ENCODE measurements around the gene DACT3.
A peak's percentile ranks its signal among the peaks of the same experiment; 100 is the strongest.
"Not testable (repeated sequence)": the region's sequence is repeated elsewhere in the genome, so short reads cannot be mapped to it uniquely, and the experiment has no call there.

DACT3 gene

DNA sequence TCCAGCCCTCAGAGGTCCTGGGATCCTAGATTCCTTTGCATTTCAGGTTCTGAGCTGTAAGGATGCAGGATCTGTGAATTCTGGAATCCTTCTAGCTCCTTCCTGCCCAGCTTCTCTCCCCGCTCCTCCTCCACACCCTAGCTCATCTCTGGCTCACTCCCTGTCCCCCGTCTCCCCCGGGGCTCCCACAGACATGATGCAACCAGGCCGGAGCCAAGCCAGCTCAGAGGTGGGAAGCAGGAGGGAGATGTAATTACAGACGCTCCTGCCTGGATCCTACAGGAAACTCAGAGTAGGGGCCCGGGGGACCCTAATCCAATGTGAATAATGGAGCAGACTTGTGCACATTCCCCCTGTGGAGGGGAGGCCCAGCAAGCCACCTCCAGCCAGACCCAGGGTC, 29.5 kb downstream of the DACT3 start:
- no peak for DNase-seq

DNA sequence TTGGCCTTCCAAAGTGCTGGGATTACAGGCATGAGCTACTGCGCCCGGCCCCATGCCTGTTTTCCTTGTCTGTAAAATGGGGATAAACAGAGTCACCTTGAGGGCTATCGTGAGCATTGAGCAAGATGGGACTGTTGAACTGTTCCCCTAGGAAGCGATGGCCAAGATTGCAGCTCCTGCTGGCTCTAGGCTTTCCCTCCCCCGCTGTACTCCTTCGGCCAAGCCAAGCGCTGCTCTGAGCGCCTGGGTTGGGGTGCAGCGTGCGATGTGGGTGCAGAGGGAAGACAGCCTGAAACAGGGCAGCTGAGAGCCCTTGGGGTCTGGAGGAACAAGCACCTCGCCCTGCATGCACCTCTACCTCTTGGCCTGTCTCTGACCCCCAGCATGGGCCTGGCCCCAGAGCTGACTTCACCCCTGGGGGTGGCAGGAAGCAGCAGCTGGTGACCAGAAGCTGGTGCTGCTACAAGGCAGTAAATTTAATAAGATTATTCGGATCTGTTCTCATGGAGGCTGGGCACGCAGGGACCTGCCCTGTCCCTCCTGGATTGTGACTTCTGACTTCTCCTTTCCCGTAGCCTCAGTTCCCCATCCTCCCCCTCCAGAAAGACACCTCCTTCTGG, 30.3 kb downstream of the DACT3 start:
- DNase-seq, result no peak

DNA sequence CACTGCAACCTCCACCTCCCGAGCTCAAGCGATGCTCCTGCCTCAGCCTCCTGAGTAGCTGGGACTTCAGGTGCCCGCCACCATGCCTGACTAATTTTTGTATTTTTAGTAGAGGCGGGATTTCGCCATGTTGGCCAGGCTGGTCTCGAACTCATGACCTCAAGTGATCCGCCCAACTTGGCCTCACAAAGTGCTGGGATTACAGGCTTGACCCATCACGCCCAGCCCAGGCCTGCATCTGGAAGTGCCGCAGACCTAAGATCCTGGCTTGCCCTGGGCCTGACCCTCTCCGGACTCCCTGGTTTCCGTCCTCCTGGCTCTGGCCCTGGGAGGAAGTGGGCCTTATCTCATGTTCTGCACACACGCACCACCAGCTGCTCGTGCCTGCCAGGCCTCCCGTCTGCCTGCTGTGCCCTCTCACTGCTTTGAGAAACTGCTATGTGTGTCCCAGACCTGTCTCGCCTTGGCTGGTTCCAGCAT, 31.4 kb downstream of the DACT3 start:
- no peak for DNase-seq

DNA sequence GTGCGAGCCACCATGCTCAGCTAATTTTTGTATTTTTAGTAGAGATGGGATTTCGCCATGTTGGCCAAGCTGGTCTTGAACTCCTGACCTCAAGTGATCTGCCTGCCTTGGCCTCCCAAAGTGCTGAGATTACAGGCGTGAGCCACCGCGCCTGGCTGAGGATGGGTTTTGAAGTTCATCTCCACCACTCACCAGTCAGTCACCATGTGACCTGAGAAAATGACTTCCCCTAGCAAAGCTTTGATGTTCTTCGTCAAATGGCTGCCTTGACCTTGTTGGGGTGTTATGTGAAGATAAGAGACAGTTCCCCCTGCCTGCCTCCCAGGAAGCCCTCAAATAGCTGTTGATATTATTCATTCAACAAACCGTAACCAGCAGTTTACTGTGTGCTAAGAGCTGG, 32.0 kb downstream of the DACT3 start:
- DNase-seq, result not testable (repeated sequence)

DNA sequence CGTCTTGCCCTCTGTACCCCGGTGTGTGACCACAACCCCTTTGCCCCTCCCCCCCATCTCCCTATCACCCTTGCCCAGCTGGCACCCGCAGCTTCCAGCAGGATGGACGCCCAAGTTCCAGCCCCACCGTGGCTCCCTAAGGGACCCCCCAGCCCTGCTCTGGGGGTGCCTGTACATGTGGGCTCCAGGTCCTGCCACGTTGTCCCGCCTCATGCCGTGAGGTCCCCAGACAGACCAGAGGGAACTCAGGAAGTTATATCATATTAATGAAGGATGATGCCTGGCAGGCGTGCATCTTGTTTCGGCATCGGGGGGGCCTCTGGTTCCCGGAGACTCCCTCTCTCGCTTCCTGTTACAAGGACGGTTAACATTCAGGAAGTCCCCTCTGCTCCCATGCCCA, 34.5 kb downstream of the DACT3 start:
- DNase-seq, result no peak

DNA sequence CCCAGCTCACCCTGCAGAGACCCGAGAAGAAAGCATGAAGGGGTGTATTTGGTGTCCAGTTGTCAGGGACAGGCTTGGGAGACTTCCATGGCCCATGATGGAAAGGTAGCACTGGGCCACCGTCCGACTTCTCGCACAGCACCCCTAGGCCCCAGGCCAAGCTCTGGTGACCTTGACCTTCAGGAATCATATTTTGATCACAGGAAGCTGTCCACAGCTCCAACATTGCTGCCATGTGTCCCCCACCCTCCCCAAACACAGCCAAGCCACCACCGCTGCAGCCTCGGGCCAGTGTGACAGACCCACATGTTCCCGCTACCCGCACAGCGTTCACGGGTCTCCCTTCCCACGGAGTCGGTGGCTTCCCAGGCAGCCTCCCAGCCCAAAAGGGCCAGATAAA, 35.3 kb downstream of the DACT3 start:
- DNase-seq, result no peak

DNA sequence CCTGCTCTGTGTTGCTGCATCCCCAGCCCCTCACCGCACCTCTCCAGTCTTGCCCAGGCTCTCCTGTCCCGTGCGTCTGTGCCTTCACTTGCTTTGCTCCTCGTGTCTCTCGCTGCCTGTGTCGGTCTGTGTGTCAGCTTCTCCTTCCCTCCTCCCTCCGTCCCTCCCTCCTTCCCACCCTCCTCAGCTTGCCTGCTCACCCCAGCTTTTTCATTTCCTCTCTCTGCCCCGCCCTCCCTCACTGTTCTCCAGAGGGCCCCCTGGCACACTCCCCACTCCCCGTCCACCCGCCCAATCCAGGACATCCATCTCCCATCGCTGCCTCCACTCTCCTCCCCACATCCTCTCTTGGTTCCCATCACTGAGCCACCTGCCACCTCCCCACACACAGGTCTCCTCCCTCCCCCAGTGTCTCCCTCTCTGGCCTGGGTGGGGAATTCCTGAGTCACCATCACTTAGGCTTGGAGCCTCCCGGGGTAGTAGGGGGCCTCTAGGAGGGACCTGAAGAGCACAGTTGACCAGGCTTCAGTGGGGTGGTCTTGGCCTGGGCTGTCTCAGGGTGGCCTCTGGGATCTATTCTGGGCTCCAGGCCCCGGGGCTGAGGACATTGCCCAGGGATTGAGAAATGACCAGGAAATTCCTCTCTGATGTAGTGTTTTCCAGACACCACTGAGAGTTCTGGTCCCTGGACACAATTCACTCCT, 35.9 kb downstream of the DACT3 start, which contains the start of gene PTGIR:
TSS of gene PTGIR (minus strand) at position 132 of the 704 bp plus-strand sequence. CDS start 864 bp downstream, outside the sequence.
- DNase-seq, result peak; percentile 83

DNA sequence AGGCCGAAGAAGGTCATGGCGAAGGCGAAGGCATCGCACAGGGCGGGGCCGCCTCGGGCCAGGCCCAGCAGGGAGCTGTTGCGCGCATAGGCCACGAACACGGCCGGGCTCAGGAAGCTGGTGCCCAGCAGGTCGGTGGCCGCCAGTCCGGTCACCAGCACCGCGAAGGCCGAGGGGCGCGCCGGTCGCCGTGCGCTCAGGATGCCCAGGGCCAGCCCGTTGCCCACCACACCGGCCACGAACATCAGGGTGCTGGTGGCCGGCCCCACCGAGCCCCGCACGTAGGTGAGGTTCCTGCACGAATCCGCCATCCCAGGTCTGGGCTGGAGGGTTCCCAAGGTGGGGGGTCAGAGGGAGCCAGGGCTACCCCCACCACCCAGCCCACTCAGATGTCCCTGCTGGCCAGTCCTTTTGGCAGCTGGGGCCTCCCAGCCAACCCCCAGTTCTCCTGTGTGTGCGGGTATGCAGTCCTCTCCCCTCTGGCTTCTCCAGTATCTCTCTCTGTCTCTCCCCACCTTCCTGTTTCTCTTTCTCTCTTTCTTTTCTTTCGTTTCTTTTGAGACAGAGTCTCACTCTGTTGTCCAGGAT, 37.0 kb downstream of the DACT3 start:
- DNase-seq, result no peak

DNA sequence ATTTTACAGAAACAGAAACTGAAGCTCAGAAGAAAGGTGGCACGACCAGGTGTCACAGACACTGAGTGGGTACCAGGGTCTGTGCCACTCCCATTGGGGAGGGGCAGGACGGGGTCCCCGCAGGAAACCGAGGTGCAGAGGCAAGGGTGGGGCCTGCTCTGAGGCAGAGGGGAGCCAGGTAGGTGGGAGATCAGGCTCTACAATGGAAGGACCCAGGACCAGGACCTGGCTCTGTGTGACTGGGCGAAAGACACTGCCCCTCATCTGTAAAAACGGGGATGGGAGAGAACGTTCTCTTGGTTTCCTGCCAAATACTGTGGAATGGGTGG, 38.9 kb downstream of the DACT3 start:
- DNase-seq, result no peak

DNA sequence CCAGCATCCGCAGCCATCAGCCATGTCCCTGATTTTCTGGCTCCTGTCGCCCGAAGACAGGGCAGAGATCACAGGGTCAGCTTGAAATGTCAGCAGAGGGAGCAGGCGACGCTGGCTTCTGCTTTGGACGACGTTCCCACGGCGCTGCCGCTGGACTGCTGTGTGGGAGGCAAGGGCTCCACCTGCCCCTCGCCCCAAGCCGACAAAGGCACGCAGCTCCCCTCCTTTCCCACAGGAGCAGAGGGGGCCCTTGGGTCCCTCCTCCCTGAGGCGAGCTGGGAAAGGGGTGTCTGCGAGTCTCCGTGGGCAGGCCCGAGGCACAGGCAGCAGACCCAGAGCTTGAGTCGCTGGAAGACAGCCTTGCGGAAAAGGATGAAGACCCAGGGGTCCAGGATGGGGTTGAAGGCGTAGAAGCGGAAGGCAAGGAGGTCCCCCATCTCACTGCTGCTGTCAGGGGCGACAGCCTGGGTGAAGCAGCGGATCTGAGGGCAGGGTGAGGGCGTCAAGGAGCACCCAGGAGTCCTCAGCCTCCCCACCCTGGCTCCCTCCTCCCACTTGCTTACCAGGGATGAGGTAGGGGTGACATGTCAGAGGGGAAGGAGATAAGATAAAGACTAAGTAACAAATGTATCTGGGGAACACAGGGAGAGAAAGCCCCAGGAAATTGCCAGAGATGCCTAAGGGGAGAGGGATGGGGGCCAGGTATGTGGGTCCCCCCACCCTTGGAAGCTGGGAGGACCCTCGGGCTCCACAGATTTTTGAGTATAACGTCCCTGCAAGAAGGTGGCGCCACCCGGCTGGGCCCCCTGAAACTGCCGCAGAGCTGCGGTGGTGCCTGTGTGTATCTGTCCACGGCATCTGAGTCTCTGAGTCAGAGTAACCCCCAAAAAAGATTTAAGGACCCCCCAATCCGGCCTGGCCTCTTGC, 39.5 kb downstream of the DACT3 start:
- no peak for DNase-seq

DNA sequence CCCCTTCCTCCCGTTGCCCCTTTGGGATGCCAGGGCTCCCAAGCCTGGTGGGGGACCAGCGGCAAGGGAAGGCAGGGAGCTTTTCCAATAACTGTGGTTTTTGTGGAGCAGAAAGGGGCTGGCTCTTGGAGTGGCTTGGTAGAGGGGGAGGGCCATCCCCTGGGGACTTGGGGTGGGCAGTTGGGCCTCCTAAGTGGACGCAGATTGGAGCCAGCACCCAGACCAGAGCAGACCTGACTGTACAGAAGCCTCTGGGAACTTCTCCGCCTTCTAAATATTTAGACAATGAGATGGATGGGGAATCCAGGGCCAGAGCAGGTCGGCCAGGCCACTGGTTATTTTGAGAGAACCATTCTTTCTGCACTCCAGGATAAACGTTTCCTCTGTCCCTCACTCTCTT, 40.3 kb downstream of the DACT3 start:
- DNase-seq, result no peak

DNA sequence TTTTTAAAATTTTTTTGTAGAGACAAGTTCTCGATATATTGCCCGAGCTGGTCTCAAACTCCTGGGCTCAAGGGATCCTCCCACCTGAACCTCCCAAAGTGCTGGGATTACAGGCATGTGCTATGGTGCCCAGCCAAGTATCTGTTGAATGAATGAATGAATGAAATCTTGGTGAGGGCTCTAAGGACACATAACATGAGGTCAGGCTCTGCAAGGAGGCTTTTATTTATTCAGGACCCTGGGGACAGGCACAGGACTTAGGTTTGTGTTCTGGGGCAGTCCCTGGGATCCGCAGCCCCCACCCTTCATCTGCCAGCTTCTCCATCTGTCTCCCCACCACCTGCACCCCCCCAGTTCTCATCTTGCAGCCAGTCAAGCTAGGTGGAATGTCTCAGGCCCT, 40.7 kb downstream of the DACT3 start:
- DNase-seq, result no peak

DNA sequence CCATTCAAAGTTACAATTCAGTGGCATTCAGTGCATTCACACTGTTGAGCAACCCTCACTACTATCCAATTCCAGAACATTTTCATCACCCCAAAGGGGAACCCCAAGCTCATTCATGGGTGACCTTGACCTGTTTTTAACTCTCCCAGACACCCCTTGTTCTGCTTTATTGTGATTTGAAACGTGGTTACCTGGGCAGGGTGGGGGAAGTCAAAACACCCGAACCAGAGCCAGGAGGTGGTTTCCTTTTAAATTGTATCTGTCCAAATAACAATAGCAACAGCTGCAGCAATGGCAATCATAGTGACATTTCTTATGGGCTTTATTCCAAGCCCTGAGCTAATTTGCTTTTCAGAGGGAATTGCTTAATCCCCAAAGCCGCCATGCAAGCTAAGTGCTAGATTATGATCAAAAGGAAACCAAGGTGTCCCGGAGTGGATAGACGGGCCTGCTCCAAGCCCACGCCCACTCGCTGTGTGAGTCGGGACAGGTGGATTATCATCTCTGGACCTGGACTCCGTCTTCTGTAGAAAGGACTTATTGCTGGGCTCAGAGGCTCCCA, 42.2 kb downstream of the DACT3 start:
- DNase-seq, result no peak

DNA sequence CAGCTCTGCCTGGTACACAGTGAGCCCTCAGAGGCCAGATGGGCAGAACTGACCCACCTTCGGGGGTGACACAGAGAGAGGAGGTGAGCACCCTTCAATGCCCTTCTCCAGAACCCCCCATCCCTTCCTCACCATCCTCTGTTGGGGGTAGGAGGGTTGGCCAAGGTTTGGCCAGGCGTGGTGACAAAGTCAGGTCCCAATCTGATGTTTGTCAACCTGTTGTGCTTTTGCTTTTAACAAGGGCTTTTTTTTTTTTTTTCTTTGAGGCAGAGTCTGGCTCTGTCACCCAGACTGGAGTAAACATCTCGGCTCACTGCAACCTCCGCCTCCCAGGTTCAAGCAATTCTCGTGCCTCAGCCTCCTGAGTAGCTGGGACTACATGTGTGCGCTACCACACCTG, 43.4 kb downstream of the DACT3 start:
- DNase-seq, result no peak

DNA sequence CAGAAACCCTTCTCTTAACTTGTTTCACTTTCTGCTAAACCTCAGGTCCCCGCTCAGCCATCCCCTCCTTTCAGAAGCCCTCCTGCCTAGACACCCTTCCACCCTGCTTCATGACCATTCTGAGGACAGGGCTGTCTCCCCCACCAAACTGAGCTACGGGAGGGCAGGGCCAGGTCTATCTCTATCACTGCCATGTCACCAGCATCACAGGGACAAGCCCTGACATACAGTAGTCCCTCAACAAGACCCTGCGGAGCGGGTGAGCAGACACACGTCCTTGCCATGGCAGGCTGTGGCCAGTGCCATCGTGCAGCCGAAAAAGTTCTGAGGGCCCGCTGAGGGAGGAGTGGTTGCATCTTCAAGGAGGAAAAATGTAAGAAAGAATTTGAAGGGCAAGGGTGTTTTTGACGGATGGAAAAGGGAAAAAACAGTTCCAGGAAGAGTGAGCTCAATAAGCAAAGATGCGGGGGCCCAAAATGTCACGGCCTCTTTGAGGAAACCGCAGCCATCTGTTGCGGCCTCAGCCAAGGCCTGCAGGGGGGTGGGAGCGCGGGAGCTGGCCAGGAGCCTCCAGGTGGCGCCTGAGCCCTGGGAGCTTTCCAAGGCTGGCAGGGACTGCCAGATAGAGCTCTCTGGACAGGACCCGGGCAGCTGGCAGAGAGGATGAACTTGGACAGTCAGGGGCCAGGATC, 44.2 kb downstream of the DACT3 start:
- DNase-seq, result peak; percentile 66

DNA sequence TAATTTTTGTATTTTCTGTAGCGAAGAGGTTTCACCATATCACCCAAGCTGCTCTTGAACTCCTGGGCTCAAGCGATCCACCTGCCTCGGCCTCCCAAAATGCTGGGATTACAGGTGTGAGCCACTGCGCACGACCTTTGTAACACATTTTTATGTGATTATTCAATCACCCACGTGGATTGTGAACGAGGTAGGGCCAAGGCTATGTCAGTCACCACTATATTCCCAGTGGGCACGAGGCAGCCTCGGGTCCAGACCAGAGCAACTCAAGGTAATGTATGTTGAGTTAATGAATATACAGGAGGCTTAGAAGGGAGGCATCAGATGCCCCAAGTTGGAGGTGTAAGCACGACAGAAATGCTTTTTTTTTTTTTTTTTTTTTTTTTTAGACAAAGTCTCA, 45.0 kb downstream of the DACT3 start:
- DNase-seq, result no peak

DNA sequence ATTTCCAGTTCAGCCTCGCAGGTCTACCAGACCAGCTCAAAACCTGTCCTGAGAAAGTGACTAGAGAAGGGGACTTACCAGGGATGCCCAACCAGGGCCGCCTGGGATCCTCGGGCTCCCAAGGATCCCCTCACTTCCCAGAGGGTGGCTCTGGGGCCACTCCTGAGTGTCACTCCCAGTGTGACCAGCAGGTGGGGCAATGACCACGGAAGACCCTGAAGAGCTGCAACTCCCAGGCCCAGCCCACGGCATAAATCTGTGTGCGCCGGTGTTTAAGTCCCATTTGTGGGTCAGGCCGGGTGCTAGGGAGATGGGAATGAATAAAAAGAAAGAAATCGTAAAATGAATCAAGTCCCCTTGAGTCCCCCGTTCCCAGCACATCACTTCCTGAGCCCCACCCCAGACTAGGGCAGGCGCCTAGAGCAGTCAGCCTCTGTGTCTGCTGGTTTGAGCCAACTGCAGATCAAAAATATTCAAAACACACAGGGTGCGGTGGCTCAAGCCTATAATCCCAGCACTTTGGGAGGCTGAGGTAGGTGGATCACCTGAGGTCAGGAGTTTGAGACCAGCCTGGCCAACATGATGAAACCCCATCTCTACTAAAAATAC, 46.8 kb downstream of the DACT3 start:
- DNase-seq, result peak; percentile 87

DNA sequence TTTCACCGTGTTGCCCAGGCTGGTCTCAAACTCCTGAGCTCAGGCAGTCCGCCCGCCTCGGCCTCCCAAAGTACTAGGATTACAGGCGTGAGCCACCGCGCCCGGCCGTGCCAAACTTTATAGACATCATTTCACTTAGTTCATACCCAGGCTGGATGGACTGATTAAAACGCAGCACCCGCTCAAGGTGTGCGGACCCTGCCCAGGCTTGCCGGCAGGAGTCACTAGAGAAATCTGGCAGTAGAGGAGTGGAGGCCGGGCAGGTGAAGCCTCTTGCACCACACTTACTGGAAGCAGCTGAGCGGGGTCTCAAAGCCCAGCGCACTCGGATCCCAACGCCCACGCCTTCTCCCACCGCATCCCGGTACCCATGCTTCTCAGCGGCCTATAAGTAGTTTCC, 47.5 kb downstream of the DACT3 start:
- DNase-seq, result no peak

DNA sequence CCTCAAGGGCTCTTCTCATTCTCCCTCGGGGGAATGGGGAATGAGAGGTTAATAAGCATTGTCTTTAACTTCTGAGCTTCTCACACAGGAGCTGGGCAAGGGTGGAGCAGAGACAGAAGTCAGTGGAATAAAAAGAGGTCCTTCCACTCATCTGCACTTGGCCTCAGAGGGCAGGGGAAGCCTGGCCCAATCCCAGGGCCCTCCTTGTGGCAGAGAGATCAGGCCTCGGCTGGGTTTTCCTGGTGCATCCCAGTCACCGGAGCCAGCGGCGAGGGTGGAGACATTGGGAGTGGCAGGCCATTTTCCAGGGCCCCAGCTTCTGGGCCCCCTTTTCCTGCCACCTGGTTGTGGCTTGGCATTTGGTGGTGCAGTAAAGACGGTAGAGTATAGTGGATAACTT, 49.2 kb downstream of the DACT3 start:
- no peak for DNase-seq

DNA sequence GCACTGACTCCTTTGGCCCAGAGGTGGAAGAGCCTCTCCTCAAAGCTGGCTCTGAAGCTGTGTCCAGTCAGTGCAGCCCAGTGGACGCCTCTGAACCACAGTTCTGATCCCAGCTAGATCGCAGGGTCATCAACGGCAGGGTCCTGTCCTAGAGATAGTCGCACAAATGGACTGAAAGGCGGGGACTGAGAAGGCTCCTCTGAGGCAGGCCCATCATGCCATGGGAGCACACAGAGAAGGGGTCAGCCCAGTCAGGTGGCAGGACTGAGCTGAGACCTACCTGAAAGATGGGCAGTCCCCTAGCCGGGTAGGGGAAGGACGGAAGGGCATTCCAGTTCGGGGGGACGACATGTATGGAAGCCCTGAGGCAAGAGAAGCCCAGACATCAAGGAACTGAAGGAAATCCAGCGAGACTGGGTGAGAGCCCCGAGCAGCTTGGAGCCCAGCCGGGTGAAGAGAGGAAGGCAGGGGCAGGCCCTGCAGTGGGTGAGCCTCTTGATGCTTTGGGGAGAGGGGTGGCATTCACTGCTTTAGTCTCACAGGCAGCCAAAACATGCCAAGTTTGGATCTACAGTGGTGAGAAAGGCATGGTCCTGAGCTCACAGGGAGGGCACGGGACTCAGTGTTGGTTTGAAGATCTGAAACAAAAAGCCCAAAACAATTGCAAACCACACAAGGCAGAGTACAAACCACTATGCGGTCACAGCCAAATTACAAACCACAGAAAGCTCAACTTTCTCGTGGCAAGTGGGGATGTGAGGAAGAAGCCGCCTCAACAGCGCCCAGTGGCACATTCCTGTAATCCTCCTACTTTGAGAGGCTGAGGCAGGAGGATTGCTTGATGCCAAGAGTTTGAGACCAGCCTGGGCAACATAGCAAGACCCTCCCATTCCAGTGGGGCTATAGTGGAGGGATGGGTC, 49.9 kb downstream of the DACT3 start:
- DNase-seq, result no peak

DNA sequence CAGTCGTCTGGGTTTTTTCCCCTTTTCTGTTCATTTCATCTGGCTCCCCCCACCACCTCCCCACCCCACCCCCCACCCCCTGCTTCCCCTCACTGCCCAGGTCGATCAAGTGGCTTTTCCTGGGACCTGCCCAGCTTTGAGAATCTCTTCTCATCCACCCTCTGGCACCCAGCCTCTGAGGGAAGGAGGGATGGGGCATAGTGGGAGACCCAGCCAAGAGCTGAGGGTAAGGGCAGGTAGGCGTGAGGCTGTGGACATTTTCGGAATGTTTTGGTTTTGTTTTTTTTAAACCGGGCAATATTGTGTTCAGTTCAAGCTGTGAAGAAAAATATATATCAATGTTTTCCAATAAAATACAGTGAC, 50.6 kb downstream of the DACT3 start:
- DNase-seq, result no peak

Measured in femur (tissue), 1 donor.